ENCODE measurements around the gene AGTPBP1.
"Not testable (repeated sequence)": the region's sequence is repeated elsewhere in the genome, so short reads cannot be mapped to it uniquely, and the experiment has no call there.

GRCh38 chr9:85572917-85573316 is 168.8 kb downstream of the AGTPBP1 start:
- TF ChIP-seq CTCF (conservative IDR thresholded peaks at IDR 0.05; ENCODE audit: low read length); EZH2phosphoT487 (IDR thresholded peaks at IDR 0.05; ENCODE audit: borderline replicate concordance, low read depth, low read length): not testable (repeated sequence)
